ENCODE measurements around the gene KRTAP12-2. TPM values are rescaled to one million over a fixed set of nuclear protein-coding genes. Genes with fewer than 3 reads are reported as not detected.

KRTAP12-2 gene
- total and polyA plus RNA-seq, 2 donors (not counting 3 experiments of a cell fraction or from before 2014, with no cell fraction given), result not detected

- no peaks in the 10 kb centered on the region for H4K20me1 ChIP-seq (replicated peaks; ENCODE audit: control insufficient read depth, extremely low read depth, insufficient read depth, low read length)
- no peak overlapping the region for H3K4me2 ChIP-seq (ENCODE audit: insufficient read depth, low read length)
- H3K9me3 ChIP-seq (replicated peaks; ENCODE audit: control insufficient read depth, insufficient read depth, low read length), result no peaks in the 10 kb centered on the region
- no peak overlapping the region for H3K4me3 ChIP-seq (replicated peaks in 1 of 3; ENCODE audit: insufficient read depth in 1 of 3, low read depth in 1 of 3, low read length in 3 of 3)
- intact Hi-C loops (cut with micrococcal nuclease) (no loop called here), dilution Hi-C loops (cut with MboI; ENCODE audit: extremely low pct_ligation_motif_present, low sequenced_read_pairs) (no loop called here)
- DNase-seq (ENCODE audit: low read depth, low spot score), result no peak
- no peaks in the 10 kb centered on the region for H3K9me1 ChIP-seq (replicated peaks; ENCODE audit: control insufficient read depth, extremely low read depth, insufficient read depth, low read length)
- H2AFZ ChIP-seq (ENCODE audit: low read depth, low read length), result no peak overlapping the region
- FAIRE-seq, result no peak
- no TSS peak for BruUV-seq (replicated peaks)
- ChIA-PET POLR2A (no interaction called here), CTCF (interaction anchor here (0.8 to 1.1 kb wide), 2 partner anchors 49 to 80 kb away, joined by 3 read pairs; no protein-coding TSS in a partner anchor)
- no peaks in the 10 kb centered on the region for H3K79me2 ChIP-seq (ENCODE audit: control insufficient read depth, insufficient read depth, low read length)
- peaks cover 5% of the 10 kb centered on the region for H3K4me1 ChIP-seq (ENCODE audit: control insufficient read depth, extremely low read depth, insufficient read depth, low read length)
- peaks cover 66 to 89% of the 10 kb centered on the region in 2 experiments for H3K27me3 ChIP-seq (ENCODE audit: control insufficient read depth in 2 of 2, insufficient read depth in 2 of 2, low read length in 2 of 2)
- no peak overlapping the region for H3K9ac ChIP-seq (replicated peaks; ENCODE audit: extremely low read depth, insufficient read depth, low read length)
- no peak overlapping the region for H3K27ac ChIP-seq (ENCODE audit: insufficient read depth, low read depth, low read length)
- TF ChIP-seq MYC (IDR thresholded peaks at IDR 0.05; ENCODE audit: low read depth, low read length) (no peak), POLR2AphosphoS5 (IDR thresholded peaks at IDR 0.05; ENCODE audit: insufficient read depth, low read depth, low read length) (no peak), EZH2 (IDR thresholded peaks at IDR 0.05; ENCODE audit: borderline replicate concordance, low read depth, low read length, severe bottlenecking) (no peak), POLR2A (IDR thresholded peaks at IDR 0.05; ENCODE audit: low read depth, low read length) (no peak), MAX (IDR thresholded peaks at IDR 0.05; ENCODE audit: insufficient read depth, insufficient read length) (no peak), JUN (IDR thresholded peaks at IDR 0.05; ENCODE audit: borderline replicate concordance, insufficient read depth, insufficient read length, low read depth) (no peak), GATA2 (IDR thresholded peaks at IDR 0.05; ENCODE audit: insufficient read depth, insufficient read length, low read depth, low read length) (no peak), CTCF (IDR thresholded peaks at IDR 0.05; ENCODE audit: extremely low read depth in 1 of 2, insufficient read depth in 1 of 2, low read depth in 1 of 2, low read length in 2 of 2) (no peak), FOS (IDR thresholded peaks at IDR 0.05; ENCODE audit: borderline replicate concordance, insufficient read depth, low read length) (no peak)
- no peaks in the 10 kb centered on the region for H3K36me3 ChIP-seq (ENCODE audit: control insufficient read depth in 2 of 2, extremely low read depth in 1 of 2, insufficient read depth in 2 of 2, low read length in 2 of 2)
These were observed 46.4 kb upstream of the KRTAP12-2 start for GRCh38 chr21:44713130-44713529.

All from endothelial cell of umbilical vein (primary cell).